GM18951 (cell line): ENCODE measurements around the gene GCLM.

ENCODE experiments used
- POLR2A ChIP-seq: IDR thresholded peaks from 4 replicates; pipeline ENCODE4 v1.6.1; 2011; ENCODE audit warnings: mild to moderate bottlenecking; ENCODE audit not compliant: insufficient read length, insufficient read depth; ENCODE audit errors: extremely low read depth
- in situ Hi-C: fragments of 300-500 bp; cut with MboI; formaldehyde crosslinking; loops from one replicate; pipeline ENCODE4 v1.12.0; 2022; ENCODE audit warnings: low sequenced_read_pairs, mixed read lengths, inconsistent platforms; ENCODE audit not compliant: unreplicated experiment

Gene GCLM

GRCh38 chr1:93847811-93848288, 61.4 kb downstream of the GCLM start:
- in situ Hi-C loops, result loop anchor here (25.0 kb wide), 1 partner anchor 411 kb away; the partner anchor contains the start of gene FNBP1L

GRCh38 chr1:93846992-93847810, 62.0 kb downstream of the GCLM start:
- TF ChIP-seq POLR2A, result peak; percentile 32
- in situ Hi-C loops, result loop anchor here (25.0 kb wide), 1 partner anchor 410 kb away; the partner anchor contains the start of gene FNBP1L

More at GRCh38 chr1:93847811-93848288, 61.4 kb downstream of the GCLM start:
- TF ChIP-seq POLR2A, result no peak

GRCh38 chr1:93846206-93846991, 62.8 kb downstream of the GCLM start:
- TF ChIP-seq POLR2A, result peak; percentile 62
- in situ Hi-C loops, result loop anchor here (25.0 kb wide), 1 partner anchor 409 kb away; the partner anchor contains the start of gene FNBP1L

GRCh38 chr1:93845538-93846205, 63.6 kb downstream of the GCLM start:
- TF ChIP-seq POLR2A, result no peak
- in situ Hi-C loops, result loop anchor here (25.0 kb wide), 1 partner anchor 408 kb away; the partner anchor contains the start of gene FNBP1L

- TF ChIP-seq POLR2A, result no peak
- in situ Hi-C loops, result loop anchor here (25.0 kb wide), 1 partner anchor 407 kb away; the partner anchor contains the start of gene FNBP1L
Observed at GRCh38 chr1:93844262-93845045, 64.8 kb downstream of the GCLM start.

GRCh38 chr1:93842750-93843500, 66.3 kb downstream of the GCLM start:
- in situ Hi-C loops, result loop anchor here (25.0 kb wide), 1 partner anchor 406 kb away; the partner anchor contains the start of gene FNBP1L
- TF ChIP-seq POLR2A, result no peak

GRCh38 chr1:93841771-93842170, 67.5 kb downstream of the GCLM start:
- in situ Hi-C loops, result loop anchor here (25.0 kb wide), 1 partner anchor 404 kb away; the partner anchor contains the start of gene FNBP1L
- TF ChIP-seq POLR2A, result no peak

- in situ Hi-C loops, result loop anchor here (25.0 kb wide), 1 partner anchor 404 kb away; the partner anchor contains the start of gene FNBP1L
- no peak for TF ChIP-seq POLR2A
Observed at GRCh38 chr1:93840956-93841482, 68.2 kb downstream of the GCLM start.

- in situ Hi-C loops, result loop anchor here (25.0 kb wide), 1 partner anchor 402 kb away; the partner anchor contains the start of gene FNBP1L
- no peak for TF ChIP-seq POLR2A
Observed at GRCh38 chr1:93839753-93840152, 69.5 kb downstream of the GCLM start.

- in situ Hi-C loops, result loop anchor here (25.0 kb wide), 1 partner anchor 402 kb away; the partner anchor contains the start of gene FNBP1L
- no peak for TF ChIP-seq POLR2A
Observed at GRCh38 chr1:93839307-93839706, 69.9 kb downstream of the GCLM start.

- TF ChIP-seq POLR2A, result no peak
Observed at GRCh38 chr1:93837961-93838360, 71.3 kb downstream of the GCLM start.

More at GRCh38 chr1:93837961-93838360, 71.3 kb downstream of the GCLM start:
- in situ Hi-C loops, result loop anchor here (25.0 kb wide), 1 partner anchor 401 kb away; the partner anchor contains the start of gene FNBP1L
